Adrenal gland (tissue), 12 donors: ENCODE data around the gene RBPMS2. TPM values are rescaled to one million over a fixed set of nuclear protein-coding genes. Genes with fewer than 3 reads are reported as not detected.

ENCODE experiments used
- DNase-seq, 7 donors: peaks; one replicate each; pipeline ENCODE4 v3.0.0-alpha.2; 2019 to 2020
- H3K27ac ChIP-seq, 5 donors: fragments of 200-600 bp; sonication (generic) in 4 of 5; 1 replicate in 3 of 5; 2 replicates in 2 of 5; pipeline versions ENCODE4 v1.5.1 to v1.8.0; 2016 to 2020; ENCODE audit warnings: mild to moderate bottlenecking in 1 of 5
- H3K27me3 ChIP-seq: fragments of 200-600 bp; 2 replicates; pipeline ENCODE4 v1.8.0; 2021
- H3K36me3 ChIP-seq, 2 donors: fragments of 200-600 bp; replicated peaks in 1 of 2; 1 replicate in 1 of 2; 2 replicates in 1 of 2; pipeline versions ENCODE4 v1.5.1 to v1.8.0; 2018 to 2022
- H3K4me1 ChIP-seq, 2 donors: fragments of 200-600 bp; replicated peaks in 1 of 2; 1 replicate in 1 of 2; 2 replicates in 1 of 2; pipeline versions ENCODE4 v1.5.1 to v1.8.0; 2018 to 2021
- H3K4me3 ChIP-seq, 4 donors: fragments of 200-600 bp; sonication (generic) in 3 of 4; one replicate each; pipeline ENCODE4 v1.5.1; 2016 to 2018
- H3K9me3 ChIP-seq, 3 donors: fragments of 200-600 bp; sonication (generic) in 1 of 3; replicated peaks in 1 of 3; 1 replicate in 2 of 3; 2 replicates in 1 of 3; pipeline versions ENCODE4 v1.5.1 to v1.8.0; 2016 to 2021
- CTCF ChIP-seq, 6 experiments: fragments of 450-650 bp in 4 of 6; fragments of 200-600 bp in 2 of 6; sonication (generic) in 1 of 6; IDR thresholded peaks; 1 replicate in 5 of 6; 2 replicates in 1 of 6; pipeline versions ENCODE4 v1.5.1 to v1.8.0; 2016 to 2021; ENCODE audit warnings: antibody characterized with exemption in 6 of 6, mild to moderate bottlenecking in 2 of 6, moderate library complexity in 1 of 6
- POLR2A ChIP-seq, 2 donors: fragments of 450-650 bp; IDR thresholded peaks; one replicate each; pipeline ENCODE4 v1.6.1; 2017; ENCODE audit warnings: antibody characterized with exemption in 2 of 2, mild to moderate bottlenecking in 2 of 2, moderate library complexity in 1 of 2
- WGBS, 4 donors: extraction: QIAGEN DNeasy Blood & Tissue Kit in 2 of 4; methylation state at CpG; one replicate each; pipeline versions ENCODE4 v1.1.5 to v1.1.7; 2013 to 2017; 5-methylcytosine and 5-hydroxymethylcytosine counted together
- intact Hi-C, 2 donors: fragments of 100-400 bp; cut with DNase I; formaldehyde crosslinking; loops; one replicate each; pipeline versions ENCODE4 v1.14.1 to v1.15.0; 2022 to 2023
- polyA plus RNA-seq, 3 donors: library from polyadenylated mRNA; stranded (reverse); fragments of 200-250 nt in 2 of 3; fragments of 350-450 nt in 1 of 3; fragmentation: Illumina TruSeq in 1 of 3; extraction: RNeasy Lipid Tissue Mini Kit (QIAGEN cat#74804) in 1 of 3; gene quantifications; one replicate each; pipeline ENCODE4 v1.2.3, GENCODE V29; 2013 to 2014
- total RNA-seq, 9 donors: library from RNA; depleted of rRNA in 4 of 9; stranded (reverse); fragments of >200 nt in 4 of 9; fragments of 120-200 nt in 1 of 9; fragmentation: NEBNext Ultra II Directional in 1 of 9; extraction: Animal tissue kit (Norgen Biotek cat#: 25700) in 1 of 9; gene quantifications; one replicate each; pipeline versions ENCODE4 v1.1.0 to v1.2.4, GENCODE V29; 2013 to 2023
- donor health status: healthy with polysubstance abuse.
- donor health status: Bipolar disorder and iron deficiency.
- donor health status: DM: yes; HTN: yes; CAD: no.
- donor health status: DM: no; HTN: no; CAD: no.
- donor health status: DM: no; HTN: no; CAD: no.
- donor health status: DM: yes; HTN: yes; CAD: no.

RBPMS2 gene
- total and polyA plus RNA-seq, 12 donors: 0.39 to 6.3 (median 4.0) TPM; not detected in 1

DNA sequence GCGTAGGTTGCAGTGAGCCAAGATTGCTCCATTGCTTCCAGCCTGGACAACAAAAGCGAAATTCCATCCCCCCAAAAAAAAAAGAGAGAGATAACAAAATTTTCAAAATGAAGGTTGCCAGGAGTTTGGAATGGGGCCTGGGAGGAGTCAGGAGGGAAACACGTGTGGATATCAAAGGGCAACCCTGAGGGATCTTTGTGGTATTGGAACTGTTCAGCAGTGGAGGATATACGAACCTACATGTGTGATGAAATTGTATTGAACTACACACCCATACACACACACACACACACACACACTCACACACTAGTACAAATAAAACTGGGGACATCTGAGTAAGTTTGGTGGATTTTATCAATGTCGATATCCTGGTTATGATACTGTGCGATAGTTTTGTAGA is 61.8 kb downstream of the RBPMS2 start:
- TF ChIP-seq POLR2A (IDR thresholded peaks at IDR 0.05) (no peak), CTCF (IDR thresholded peaks at IDR 0.05) (no peak)
- no peak for DNase-seq
- WGBS, 4 donors: 87 to 92% (median 89%) methylated on average over 6 of the region's 6 CpGs
- Histone ChIP-seq H3K4me1 (no peaks in the 10 kb centered on the region), H3K36me3 (no peaks in the 10 kb centered on the region), H3K27me3 (no peaks in the 10 kb centered on the region), H3K27ac (no peak overlapping the region), H3K4me3 (no peak overlapping the region), H3K9me3 (no peaks in the 10 kb centered on the region)
- intact Hi-C loops: no loop called here

GRCh38 chr15:64712353-64712752 is 63.0 kb downstream of the RBPMS2 start:
- Histone ChIP-seq H3K4me3 (no peak overlapping the region), H3K36me3 (no peaks in the 10 kb centered on the region), H3K27ac (no peak overlapping the region), H3K27me3 (no peaks in the 10 kb centered on the region), H3K9me3 (no peaks in the 10 kb centered on the region), H3K4me1 (no peaks in the 10 kb centered on the region)
- intact Hi-C loops: no loop called here
- 74 to 84% (median 83%) methylated on average over 2 of the region's 2 CpGs for WGBS, 4 donors
- TF ChIP-seq POLR2A (IDR thresholded peaks at IDR 0.05) (no peak), CTCF (IDR thresholded peaks at IDR 0.05) (no peak)
- DNase-seq: no peak

DNA sequence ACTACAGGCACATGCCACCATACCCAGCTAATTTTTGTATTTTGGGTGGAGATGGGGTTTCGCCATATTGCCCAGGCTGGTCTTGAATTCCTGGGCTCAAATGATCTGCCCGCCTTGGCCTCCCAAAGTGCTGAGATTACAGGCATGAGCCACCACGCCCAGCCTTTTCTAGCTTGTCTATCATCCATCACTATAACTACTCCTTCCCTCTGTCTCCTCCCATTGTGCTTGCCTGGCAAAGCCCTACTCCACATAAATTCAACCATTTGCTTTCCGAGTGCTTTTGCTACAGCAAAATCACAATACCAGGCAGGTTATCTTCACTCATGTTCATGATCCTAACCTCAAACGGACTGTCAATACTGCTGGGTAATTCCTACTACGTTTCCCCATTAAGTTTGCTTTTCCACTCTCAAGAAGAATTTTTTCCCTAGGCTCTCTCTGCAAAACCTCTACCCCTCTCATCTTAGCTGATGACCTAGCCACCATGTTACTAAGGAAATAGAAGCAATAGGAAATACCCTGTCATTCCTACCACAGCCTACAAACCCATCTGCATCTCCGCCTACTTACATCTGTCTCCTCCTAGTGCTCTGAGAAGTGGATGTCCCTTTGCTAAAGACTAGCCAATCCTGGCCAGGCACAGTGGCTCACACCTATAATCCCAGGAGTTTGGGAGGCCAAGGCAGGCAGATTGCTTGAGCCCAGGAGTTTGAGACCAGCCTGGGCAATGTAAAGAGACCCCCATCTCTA is 64.5 kb downstream of the RBPMS2 start:
- no peaks in the 10 kb centered on the region for H3K4me1 ChIP-seq
- H3K4me3 ChIP-seq: no peak overlapping the region
- H3K9me3 ChIP-seq: no peaks in the 10 kb centered on the region
- no peaks in the 10 kb centered on the region for H3K36me3 ChIP-seq
- intact Hi-C loops: no loop called here
- no peak for DNase-seq
- TF ChIP-seq POLR2A (IDR thresholded peaks at IDR 0.05) (no peak), CTCF (IDR thresholded peaks at IDR 0.05) (no peak)
- no peaks in the 10 kb centered on the region for H3K27me3 ChIP-seq
- H3K27ac ChIP-seq: no peak overlapping the region
- 91 to 95% (median 94%) methylated on average over 7 of the region's 7 CpGs for WGBS, 4 donors

DNA sequence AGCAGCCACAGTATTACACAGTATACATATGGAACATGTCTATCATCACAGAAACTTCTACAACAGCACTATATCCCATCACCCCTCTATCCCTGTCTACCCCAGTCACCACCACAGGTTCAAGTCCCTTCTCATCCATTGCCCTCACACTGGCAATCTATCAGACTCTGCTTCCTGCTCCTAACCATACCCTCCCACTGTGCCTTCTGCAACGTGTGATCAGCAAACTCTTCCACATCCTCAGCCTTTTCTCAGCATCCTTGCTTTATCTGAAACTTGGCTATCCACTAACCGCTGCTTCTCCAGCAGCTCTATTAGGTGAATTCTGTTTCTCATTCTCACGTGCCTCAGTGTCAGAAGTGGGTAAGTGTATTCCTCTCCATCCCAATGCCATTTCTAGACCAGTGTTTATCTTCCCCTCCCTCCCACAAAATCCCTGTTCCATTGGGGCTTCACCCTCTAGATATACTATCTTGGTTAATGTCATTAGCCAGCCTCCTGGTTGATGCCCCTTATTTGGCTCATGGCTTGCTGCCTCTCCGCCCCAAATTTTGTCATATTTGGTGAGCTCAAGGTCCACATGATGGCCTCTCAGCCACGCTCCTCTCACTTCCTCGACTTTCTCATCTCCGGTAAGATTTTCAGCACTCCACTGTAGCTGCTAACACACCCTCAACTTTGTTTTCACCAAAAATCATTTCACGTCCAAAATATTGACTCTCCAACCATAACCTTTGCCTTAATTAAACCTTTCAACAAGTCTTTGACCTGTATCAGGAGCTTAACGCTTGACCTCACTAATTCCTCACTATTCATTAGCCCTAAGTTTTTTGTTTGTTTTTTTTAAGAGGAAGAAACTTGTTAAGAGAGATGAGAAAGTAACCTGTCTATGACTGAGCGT is 69.1 kb downstream of the RBPMS2 start:
- no peak overlapping the region for H3K4me3 ChIP-seq
- H3K27me3 ChIP-seq: no peaks in the 10 kb centered on the region
- no peaks in the 10 kb centered on the region for H3K36me3 ChIP-seq
- H3K4me1 ChIP-seq: peaks cover 11 to 15% of the 10 kb centered on the region in 2 donors
- H3K9me3 ChIP-seq: no peaks in the 10 kb centered on the region
- intact Hi-C loops: no loop called here
- TF ChIP-seq CTCF (IDR thresholded peaks at IDR 0.05): no peak
- 86 to 94% (median 90%) methylated on average over 10 of the region's 10 CpGs for WGBS, 4 donors
- no peak for DNase-seq
- no peak overlapping the region for H3K27ac ChIP-seq
